Measurements from ENCODE around the gene FNBP1L.
"Not testable (repeated sequence)": the region's sequence is repeated elsewhere in the genome, so short reads cannot be mapped to it uniquely, and the experiment has no call there.

Gene FNBP1L

GRCh38 chr1:93474321-93474720, 26.4 kb downstream of the FNBP1L start:
- Histone ChIP-seq H3K79me2 (ENCODE audit: low read length) (no peaks in the 10 kb centered on the region), H3K9me3 (replicated peaks; ENCODE audit: insufficient read depth, low read length) (no peaks in the 10 kb centered on the region)

DNA sequence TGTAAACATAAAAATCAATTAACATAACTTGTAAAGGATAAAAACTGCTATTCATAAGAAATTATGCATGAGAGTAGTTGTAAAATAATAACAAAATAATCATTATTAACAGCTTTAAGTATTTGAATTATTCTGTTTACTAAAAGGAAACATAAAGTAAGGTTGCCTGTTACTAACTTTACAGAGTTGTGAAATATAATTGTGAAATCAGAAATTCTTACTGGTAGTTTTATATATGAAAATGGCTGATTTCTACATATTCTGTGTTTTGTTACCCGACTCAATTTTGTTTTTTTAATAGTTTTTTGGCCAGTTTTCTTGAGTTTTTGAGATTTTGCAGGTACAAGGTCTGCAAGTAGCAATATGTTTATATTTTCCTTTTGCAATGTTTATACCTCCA, 27.8 kb downstream of the FNBP1L start:
- DNase-seq, result no peak
- no peak overlapping the region for H2AFZ ChIP-seq (ENCODE audit: low read length)
- no peaks in the 10 kb centered on the region for H3K36me3 ChIP-seq (replicated peaks; ENCODE audit: insufficient read depth, low read length)
- no peaks in the 10 kb centered on the region for H3K4me1 ChIP-seq (ENCODE audit: low read length)
- H3K79me2 ChIP-seq (ENCODE audit: low read length), result no peaks in the 10 kb centered on the region
- H3K9ac ChIP-seq (ENCODE audit: low read length), result no peak overlapping the region
- H3K9me2 ChIP-seq (replicated peaks; ENCODE audit: insufficient read depth, low read length), result no peaks in the 10 kb centered on the region
- TF ChIP-seq, protein P1, sequence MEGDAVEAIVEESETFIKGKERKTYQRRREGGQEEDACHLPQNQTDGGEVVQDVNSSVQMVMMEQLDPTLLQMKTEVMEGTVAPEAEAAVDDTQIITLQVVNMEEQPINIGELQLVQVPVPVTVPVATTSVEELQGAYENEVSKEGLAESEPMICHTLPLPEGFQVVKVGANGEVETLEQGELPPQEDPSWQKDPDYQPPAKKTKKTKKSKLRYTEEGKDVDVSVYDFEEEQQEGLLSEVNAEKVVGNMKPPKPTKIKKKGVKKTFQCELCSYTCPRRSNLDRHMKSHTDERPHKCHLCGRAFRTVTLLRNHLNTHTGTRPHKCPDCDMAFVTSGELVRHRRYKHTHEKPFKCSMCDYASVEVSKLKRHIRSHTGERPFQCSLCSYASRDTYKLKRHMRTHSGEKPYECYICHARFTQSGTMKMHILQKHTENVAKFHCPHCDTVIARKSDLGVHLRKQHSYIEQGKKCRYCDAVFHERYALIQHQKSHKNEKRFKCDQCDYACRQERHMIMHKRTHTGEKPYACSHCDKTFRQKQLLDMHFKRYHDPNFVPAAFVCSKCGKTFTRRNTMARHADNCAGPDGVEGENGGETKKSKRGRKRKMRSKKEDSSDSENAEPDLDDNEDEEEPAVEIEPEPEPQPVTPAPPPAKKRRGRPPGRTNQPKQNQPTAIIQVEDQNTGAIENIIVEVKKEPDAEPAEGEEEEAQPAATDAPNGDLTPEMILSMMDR (IDR thresholded peaks at IDR 0.05; ENCODE audit: low read length), result no peak
- TF ChIP-seq EZH2 (optimal IDR thresholded peaks at IDR 0.05; ENCODE audit: low read depth, low read length) (no peak), EZH2phosphoT487 (IDR thresholded peaks at IDR 0.05; ENCODE audit: low read length) (no peak)
- no peaks in the 10 kb centered on the region for H4K20me1 ChIP-seq (ENCODE audit: insufficient read depth, low read length)
- H3K27me3 ChIP-seq (replicated peaks; ENCODE audit: insufficient read depth, low read length), result no peaks in the 10 kb centered on the region
- H3K4me3 ChIP-seq (ENCODE audit: low read length), result no peak overlapping the region
- no peaks in the 10 kb centered on the region for H3K9me3 ChIP-seq (replicated peaks; ENCODE audit: insufficient read depth, low read length)
- no peak overlapping the region for H3K27ac ChIP-seq (ENCODE audit: low read length)
- no peaks in the 10 kb centered on the region for H3F3A ChIP-seq (ENCODE audit: insufficient read depth, low read length)
- H3K4me2 ChIP-seq (ENCODE audit: low read depth, low read length), result no peak overlapping the region

More at GRCh38 chr1:93474321-93474720, 26.4 kb downstream of the FNBP1L start:
- DNase-seq, result no peak
- no peaks in the 10 kb centered on the region for H3K27me3 ChIP-seq (replicated peaks; ENCODE audit: insufficient read depth, low read length)
- H3K4me3 ChIP-seq (ENCODE audit: low read length), result no peak overlapping the region
- H3K9ac ChIP-seq (ENCODE audit: low read length), result no peak overlapping the region
- no peaks in the 10 kb centered on the region for H3F3A ChIP-seq (ENCODE audit: insufficient read depth, low read length)
- TF ChIP-seq EZH2phosphoT487 (IDR thresholded peaks at IDR 0.05; ENCODE audit: low read length) (no peak), EZH2 (optimal IDR thresholded peaks at IDR 0.05; ENCODE audit: low read depth, low read length) (no peak)
- TF ChIP-seq, protein P1 (IDR thresholded peaks at IDR 0.05; ENCODE audit: low read length), result no peak
- H3K4me2 ChIP-seq (ENCODE audit: low read depth, low read length), result no peak overlapping the region
- H3K36me3 ChIP-seq (replicated peaks; ENCODE audit: insufficient read depth, low read length), result no peaks in the 10 kb centered on the region
- no peak overlapping the region for H3K27ac ChIP-seq (ENCODE audit: low read length)
- no peaks in the 10 kb centered on the region for H4K20me1 ChIP-seq (ENCODE audit: insufficient read depth, low read length)
- no peak overlapping the region for H2AFZ ChIP-seq (ENCODE audit: low read length)
- H3K4me1 ChIP-seq (ENCODE audit: low read length), result no peaks in the 10 kb centered on the region
- no peaks in the 10 kb centered on the region for H3K9me2 ChIP-seq (replicated peaks; ENCODE audit: insufficient read depth, low read length)

DNA sequence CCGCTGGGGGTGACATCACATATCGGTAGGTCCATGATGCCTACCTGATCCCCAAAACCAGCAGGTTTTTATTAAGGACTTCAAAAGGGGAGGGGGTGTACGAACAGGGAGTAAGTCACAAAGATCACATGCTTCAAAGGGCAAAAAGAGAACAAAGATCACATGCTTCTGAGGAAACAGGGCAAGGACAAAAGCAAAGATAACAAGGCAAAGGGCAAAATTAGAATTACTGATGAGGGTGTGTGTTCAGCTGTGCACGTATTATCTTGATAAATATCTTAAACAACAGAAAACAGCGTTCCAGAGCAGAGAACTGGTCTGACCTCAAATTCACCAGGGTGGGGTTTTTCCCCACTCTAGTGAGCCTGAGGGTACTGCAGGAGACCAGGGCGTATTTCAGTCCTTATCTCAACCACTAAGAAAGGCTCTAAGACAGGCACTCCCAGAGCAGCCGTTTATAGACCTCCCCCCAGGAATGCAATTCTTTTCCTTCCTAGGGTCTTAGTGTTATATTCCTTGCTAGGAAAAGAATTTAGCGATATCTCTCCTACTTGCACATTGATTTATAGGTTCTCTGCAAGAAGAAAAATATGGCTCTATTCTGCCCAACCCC, 31.3 kb downstream of the FNBP1L start:
- not testable (repeated sequence) for H3K9me3 ChIP-seq (replicated peaks; ENCODE audit: insufficient read depth, low read length); H3K36me3 ChIP-seq (replicated peaks; ENCODE audit: insufficient read depth, low read length); H3K27ac ChIP-seq (ENCODE audit: low read length); H3F3A ChIP-seq (ENCODE audit: insufficient read depth, low read length); DNase-seq; H2AFZ ChIP-seq (ENCODE audit: low read length); H3K4me2 ChIP-seq (ENCODE audit: low read depth, low read length); H4K20me1 ChIP-seq (ENCODE audit: insufficient read depth, low read length); H3K4me1 ChIP-seq (ENCODE audit: low read length); H3K79me2 ChIP-seq (ENCODE audit: low read length); H3K9ac ChIP-seq (ENCODE audit: low read length); H3K27me3 ChIP-seq (replicated peaks; ENCODE audit: insufficient read depth, low read length); H3K9me2 ChIP-seq (replicated peaks; ENCODE audit: insufficient read depth, low read length); H3K4me3 ChIP-seq (ENCODE audit: low read length)

- not testable (repeated sequence) for H3K9ac ChIP-seq (ENCODE audit: low read length); H3K9me3 ChIP-seq (replicated peaks; ENCODE audit: insufficient read depth, low read length); H3K4me2 ChIP-seq (ENCODE audit: low read depth, low read length); H4K20me1 ChIP-seq (ENCODE audit: insufficient read depth, low read length); H2AFZ ChIP-seq (ENCODE audit: low read length); H3K27me3 ChIP-seq (replicated peaks; ENCODE audit: insufficient read depth, low read length); H3K79me2 ChIP-seq (ENCODE audit: low read length); H3K27ac ChIP-seq (ENCODE audit: low read length); H3K4me3 ChIP-seq (ENCODE audit: low read length); DNase-seq; H3K36me3 ChIP-seq (replicated peaks; ENCODE audit: insufficient read depth, low read length); H3K9me2 ChIP-seq (replicated peaks; ENCODE audit: insufficient read depth, low read length); H3K4me1 ChIP-seq (ENCODE audit: low read length); H3F3A ChIP-seq (ENCODE audit: insufficient read depth, low read length)
These were observed 34.0 kb downstream of the FNBP1L start for GRCh38 chr1:93481899-93482298.

Measured in MM.1S (cell line).